ENCODE measurements around the gene SLBP. TPM values are rescaled to one million over a fixed set of nuclear protein-coding genes. Genes with fewer than 3 reads are reported as not detected.
"Not testable (repeated sequence)": the region's sequence is repeated elsewhere in the genome, so short reads cannot be mapped to it uniquely, and the experiment has no call there.

Gene SLBP
- total RNA-seq, 1 donor from 2014 or later, result 51.0 TPM

DNA sequence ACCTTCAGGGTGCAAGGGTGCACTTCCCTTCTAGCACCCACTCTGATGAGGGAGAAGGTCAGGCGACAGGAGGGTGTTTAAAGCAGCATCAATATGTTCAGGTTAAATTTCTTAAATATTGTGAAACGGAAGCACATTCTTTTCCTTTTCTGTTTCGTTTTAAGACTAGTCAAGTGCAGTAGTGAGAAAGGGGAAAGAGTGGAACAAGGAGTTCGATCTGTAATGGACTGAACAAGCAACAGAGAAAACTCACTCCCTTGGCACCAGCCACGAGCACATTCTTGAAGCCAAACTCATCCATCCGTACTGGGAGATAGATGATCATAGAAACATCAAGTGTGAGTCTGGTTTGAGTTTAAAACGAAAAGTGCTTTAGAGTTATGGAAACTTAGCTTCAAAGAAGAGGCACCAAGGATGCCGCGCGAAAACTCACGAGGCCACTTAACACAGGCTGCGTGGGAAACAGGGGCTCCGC lies 28.8 kb downstream of the SLBP start:
- no peak for DNase-seq (ENCODE audit: low spot score in 2 of 2)
- FAIRE-seq, result no peak

DNA sequence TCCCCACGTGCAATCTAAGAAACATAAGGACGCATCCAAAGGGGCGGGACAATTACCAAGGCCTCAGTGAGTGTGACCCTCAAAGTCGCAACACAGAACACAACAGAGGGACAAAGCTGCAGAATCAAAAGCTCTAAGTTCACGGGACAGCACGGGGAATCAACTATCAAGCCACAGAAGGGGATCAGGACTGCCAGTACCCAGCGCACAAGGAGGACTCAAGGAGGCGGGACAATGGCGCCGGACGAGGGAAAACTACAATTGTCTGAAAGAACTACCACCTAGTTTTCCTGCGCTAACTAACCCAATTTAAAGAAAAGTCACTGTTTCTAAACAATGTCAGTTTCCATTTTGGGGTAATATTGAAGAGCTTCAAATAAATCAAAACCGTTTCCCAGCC lies 29.3 kb downstream of the SLBP start:
- DNase-seq (ENCODE audit: low spot score in 2 of 2) (no peak), FAIRE-seq (no peak)

DNA sequence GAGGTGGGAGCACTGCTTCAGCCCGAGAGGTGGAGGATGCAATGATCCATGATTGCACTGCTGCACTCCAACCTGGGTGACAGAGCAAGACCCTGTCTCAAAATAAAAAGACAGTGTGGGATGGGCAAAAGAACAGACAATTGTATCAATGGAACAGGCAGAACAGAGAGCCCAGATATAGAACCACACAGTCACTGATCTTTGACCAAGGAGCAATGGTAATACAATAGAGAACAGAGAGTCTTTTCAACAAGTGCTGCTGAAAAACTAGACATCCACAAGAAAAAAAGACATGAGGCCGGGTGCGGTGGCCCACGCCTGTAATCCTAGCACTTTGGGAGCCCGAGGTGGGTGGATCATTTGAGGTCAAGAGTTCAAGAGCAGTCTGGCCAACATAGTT lies 33.9 kb downstream of the SLBP start:
- DNase-seq (ENCODE audit: low spot score in 2 of 2) (no peak), FAIRE-seq (no peak)

- FAIRE-seq (no peak), DNase-seq (ENCODE audit: low spot score in 2 of 2) (no peak)
These were observed 35.3 kb downstream of the SLBP start for GRCh38 chr4:1676605-1677525.

GRCh38 chr4:1675802-1676137 lies 36.3 kb downstream of the SLBP start:
- no peak for DNase-seq (ENCODE audit: low spot score in 2 of 2)
- no peak for FAIRE-seq

GRCh38 chr4:1675136-1675801 lies 36.9 kb downstream of the SLBP start:
- no peak for FAIRE-seq
- no peak for DNase-seq (ENCODE audit: low spot score in 2 of 2)

GRCh38 chr4:1674682-1675081 lies 37.4 kb downstream of the SLBP start:
- FAIRE-seq (no peak), DNase-seq (ENCODE audit: low spot score in 2 of 2) (peak in 1 of 2 donors; percentile 52)

DNA sequence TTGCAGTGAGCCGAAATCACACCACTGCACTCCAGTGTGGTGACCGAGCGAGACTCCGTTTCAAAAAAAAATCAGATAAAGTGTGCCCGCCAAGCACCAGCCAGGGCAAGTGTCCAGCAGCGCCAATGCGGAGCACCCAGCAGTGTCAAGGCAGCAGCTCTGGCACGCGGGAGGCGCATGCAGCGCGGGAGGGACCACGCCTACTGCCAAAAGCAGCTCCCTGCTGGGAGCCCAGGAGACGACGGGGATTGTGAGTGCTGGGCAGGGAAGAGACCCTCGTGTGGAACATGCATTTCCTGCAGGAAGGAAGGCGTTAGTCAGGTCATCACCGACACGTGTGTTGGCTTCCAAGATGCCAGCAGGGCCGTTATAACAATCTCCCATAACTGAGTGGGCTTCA lies 38.4 kb downstream of the SLBP start:
- FAIRE-seq, result no peak
- DNase-seq (ENCODE audit: low spot score in 2 of 2), result no peak

DNA sequence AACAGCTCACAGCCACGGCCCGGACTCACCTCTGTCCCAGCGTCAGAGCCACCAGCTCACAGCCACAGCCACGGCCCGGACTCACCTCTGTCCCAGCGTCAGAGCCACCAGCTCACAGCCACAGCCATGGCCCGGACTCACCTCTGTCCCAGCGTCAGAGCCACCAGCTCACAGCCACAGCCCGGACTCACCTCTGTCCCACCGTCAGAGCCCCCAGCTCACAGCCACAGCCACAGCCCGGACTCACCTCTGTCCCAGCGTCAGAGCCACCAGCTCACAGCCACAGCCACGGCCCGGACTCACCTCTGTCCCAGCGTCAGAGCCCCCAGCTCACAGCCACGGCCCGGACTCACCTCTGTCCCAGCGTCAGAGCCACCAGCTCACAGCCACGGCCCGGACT lies 41.1 kb downstream of the SLBP start:
- FAIRE-seq; DNase-seq (ENCODE audit: low spot score in 2 of 2): not testable (repeated sequence)

DNA sequence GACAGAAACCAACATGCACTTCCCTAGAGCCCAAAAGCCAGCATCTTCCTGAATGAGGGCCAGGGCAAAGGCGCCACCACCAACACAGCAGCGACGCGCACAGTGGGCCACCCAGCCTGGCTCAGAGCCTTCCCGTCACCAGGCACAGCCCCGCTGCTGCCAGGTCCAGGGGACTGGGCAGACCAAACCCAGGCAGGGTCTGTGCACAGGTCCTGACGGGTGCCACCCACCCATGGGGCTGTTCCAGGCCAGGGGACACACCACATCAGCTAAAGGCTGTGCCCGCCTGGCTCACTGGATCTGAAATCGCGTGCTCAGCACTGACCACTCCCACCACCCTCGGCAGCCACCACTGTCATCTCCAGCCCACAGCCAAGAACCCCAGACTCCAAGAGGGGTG lies 41.8 kb downstream of the SLBP start:
- FAIRE-seq (no peak), DNase-seq (ENCODE audit: low spot score in 2 of 2) (no peak)

DNA sequence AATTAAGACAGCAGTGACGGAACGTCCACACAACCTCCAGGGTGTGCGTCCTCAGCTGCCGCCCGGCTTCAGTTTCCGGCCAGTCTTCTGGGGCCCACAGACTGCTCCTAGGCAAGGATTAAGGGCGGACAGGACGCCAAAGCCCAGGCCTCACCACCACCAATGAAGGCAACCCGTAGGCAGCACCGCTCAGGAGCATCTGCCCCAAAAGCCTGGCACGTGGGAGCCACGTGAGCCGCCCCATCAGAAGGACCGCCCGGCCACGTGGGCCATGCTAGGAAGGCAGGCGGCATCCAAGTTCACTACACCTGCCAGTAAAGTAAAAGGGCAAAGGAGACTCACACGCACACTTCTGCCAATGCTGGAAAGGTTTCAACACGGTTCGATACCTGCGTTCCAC lies 42.3 kb downstream of the SLBP start:
- FAIRE-seq, result no peak
- DNase-seq (ENCODE audit: low spot score in 2 of 2), result no peak

DNA sequence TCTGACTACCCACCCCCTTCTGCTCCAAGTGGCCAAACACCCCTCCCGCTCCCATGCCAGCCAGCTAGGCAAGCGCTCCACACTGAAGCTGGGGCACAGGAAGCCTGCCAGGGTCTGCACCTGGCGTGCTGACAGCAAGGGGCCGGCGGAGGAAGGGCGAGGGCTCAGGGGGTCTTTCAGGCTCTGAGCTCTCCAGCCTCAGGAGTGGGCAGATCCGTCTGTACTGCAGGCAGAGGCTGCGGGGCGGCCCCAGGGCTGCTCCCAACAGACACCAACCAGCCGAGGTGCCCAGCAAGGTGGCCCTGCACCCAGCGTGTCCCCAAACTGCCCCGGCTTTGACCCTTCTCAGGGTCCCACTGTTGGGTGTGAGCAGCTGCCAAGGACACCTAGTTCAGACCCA lies 42.8 kb downstream of the SLBP start:
- DNase-seq (ENCODE audit: low spot score in 2 of 2) (no peak), FAIRE-seq (no peak)

- FAIRE-seq, result no peak
- DNase-seq (ENCODE audit: low spot score in 2 of 2), result no peak
These were observed 43.7 kb downstream of the SLBP start for GRCh38 chr4:1668488-1668840.

DNA sequence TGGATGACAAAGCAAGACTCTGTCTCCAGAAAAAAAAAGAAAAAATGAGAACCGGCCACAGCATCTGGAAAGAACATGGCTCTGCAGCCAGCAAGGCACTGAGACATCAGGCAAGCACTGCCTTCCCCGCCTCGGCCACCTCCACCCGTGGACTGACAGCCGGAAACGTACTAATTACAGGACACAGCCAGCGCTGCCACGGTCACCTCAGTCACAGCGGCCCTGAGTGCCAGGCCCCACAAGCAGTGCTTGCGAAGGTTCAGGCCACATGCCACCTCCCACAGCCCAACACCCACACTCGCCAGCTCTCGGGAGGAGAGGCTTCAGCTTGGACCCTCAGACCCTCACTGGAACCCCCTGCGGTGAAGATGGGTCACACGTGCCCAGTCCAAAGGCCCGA lies 44.8 kb downstream of the SLBP start:
- no peak for FAIRE-seq
- no peak for DNase-seq (ENCODE audit: low spot score in 2 of 2)

GRCh38 chr4:1666391-1666790 lies 45.7 kb downstream of the SLBP start:
- FAIRE-seq (no peak), DNase-seq (ENCODE audit: low spot score in 2 of 2) (no peak)

- no peak for DNase-seq (ENCODE audit: low spot score in 2 of 2)
- no peak for FAIRE-seq
These were observed 48.0 kb downstream of the SLBP start for GRCh38 chr4:1664141-1664540.

- FAIRE-seq (no peak), DNase-seq (ENCODE audit: low spot score in 2 of 2) (no peak)
These were observed 48.6 kb downstream of the SLBP start for GRCh38 chr4:1663549-1663948.

GRCh38 chr4:1661695-1662094 lies 50.4 kb downstream of the SLBP start:
- FAIRE-seq, result no peak
- no peak for DNase-seq (ENCODE audit: low spot score in 2 of 2)

GRCh38 chr4:1660948-1661677 lies 51.0 kb downstream of the SLBP start:
- no peak for DNase-seq (ENCODE audit: low spot score in 2 of 2)
- FAIRE-seq, result no peak

DNA sequence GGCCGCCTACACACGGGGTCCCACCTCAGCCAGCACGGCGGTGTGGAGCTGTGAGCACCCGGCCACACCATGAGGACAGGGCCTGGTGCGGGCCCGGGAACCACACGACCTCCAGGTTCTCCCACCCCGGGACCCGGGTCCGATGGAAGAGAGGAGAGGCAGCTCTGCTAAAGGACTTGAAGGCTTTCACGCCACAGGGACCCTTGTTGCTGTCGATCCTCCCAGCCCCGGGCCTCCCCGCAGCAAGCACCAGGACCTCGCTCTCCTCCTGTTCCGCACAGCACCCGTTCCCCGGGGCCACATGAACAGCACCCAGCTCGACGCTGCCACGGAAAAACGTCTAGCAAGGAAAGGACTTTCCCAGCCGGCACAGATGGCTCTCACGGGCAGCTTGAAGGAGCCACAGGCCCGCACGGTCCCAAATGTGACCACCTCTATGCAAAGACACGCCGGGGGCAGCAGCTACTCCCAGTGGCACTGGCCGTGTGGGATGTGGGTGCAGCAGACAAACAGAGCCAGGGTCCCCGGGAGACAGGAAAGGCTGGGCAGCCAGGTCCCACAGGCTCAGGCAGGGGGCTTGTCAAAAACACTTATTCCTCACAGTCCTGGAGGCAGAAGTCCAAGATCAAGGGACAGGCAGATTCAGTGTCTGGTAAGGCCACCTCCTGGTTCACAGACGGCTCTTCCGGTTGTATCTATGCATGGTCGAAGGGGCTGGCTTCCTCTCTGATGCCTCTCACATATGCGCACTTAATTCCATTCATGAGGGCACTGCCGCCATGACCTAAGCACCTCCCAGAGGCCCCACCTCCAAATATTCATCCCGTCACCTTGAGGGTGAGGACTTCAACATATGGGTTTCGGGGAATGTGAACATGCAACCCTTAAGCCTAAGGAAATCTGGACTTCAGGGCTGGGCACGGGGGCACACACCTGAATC lies 52.7 kb downstream of the SLBP start:
- FAIRE-seq, result no peak

More for the DNA sequence above, 52.7 kb downstream of the SLBP start:
- no peak for DNase-seq (ENCODE audit: low spot score in 2 of 2)
